Panc1 (cell line): ENCODE data around the gene YIPF4.

Experiments used
- TF ChIP-seq, protein P1 (sequence below), 2 experiments: IDR thresholded peaks; 2 replicates each; pipeline ENCODE4 v1.6.1; 2011 to 2012; ENCODE audit warnings: low read depth in 2 of 2, control low read depth in 1 of 2, low read length in 1 of 2, mild to moderate bottlenecking in 1 of 2, moderate library complexity in 1 of 2; ENCODE audit not compliant: insufficient read depth in 1 of 2
- TF ChIP-seq, protein P2 (sequence below): fragments of 450-650 bp; IDR thresholded peaks from 2 replicates; pipeline ENCODE4 v1.5.1; 2017; ENCODE audit warnings: mild to moderate bottlenecking

DNA sequence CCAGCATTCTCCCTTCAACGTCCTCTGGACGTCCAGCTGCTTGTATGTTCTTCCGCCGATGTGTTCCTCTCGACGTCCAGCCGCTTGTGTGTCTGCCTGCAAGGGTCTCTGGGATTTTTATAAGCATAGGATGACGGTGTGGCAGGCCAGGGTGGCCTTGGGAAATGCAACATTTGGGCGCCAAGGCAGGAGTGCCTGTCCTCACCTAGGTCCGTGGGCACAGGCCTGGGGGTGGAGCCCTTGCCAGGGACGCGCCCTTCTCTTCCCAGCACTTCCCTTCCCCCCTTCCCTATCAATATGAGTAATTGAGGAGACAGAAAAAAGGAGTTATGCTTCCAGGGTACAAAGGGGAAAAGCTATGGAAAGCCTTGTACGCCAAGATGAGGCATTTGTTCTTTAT, 19.5 kb upstream of the YIPF4 start:
- TF ChIP-seq, protein P1, sequence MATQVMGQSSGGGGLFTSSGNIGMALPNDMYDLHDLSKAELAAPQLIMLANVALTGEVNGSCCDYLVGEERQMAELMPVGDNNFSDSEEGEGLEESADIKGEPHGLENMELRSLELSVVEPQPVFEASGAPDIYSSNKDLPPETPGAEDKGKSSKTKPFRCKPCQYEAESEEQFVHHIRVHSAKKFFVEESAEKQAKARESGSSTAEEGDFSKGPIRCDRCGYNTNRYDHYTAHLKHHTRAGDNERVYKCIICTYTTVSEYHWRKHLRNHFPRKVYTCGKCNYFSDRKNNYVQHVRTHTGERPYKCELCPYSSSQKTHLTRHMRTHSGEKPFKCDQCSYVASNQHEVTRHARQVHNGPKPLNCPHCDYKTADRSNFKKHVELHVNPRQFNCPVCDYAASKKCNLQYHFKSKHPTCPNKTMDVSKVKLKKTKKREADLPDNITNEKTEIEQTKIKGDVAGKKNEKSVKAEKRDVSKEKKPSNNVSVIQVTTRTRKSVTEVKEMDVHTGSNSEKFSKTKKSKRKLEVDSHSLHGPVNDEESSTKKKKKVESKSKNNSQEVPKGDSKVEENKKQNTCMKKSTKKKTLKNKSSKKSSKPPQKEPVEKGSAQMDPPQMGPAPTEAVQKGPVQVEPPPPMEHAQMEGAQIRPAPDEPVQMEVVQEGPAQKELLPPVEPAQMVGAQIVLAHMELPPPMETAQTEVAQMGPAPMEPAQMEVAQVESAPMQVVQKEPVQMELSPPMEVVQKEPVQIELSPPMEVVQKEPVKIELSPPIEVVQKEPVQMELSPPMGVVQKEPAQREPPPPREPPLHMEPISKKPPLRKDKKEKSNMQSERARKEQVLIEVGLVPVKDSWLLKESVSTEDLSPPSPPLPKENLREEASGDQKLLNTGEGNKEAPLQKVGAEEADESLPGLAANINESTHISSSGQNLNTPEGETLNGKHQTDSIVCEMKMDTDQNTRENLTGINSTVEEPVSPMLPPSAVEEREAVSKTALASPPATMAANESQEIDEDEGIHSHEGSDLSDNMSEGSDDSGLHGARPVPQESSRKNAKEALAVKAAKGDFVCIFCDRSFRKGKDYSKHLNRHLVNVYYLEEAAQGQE (IDR thresholded peaks at IDR 0.05; ENCODE audit: insufficient read depth in 1 of 2, low read depth in 2 of 2, low read length in 1 of 2): no peak
- TF ChIP-seq, protein P2, sequence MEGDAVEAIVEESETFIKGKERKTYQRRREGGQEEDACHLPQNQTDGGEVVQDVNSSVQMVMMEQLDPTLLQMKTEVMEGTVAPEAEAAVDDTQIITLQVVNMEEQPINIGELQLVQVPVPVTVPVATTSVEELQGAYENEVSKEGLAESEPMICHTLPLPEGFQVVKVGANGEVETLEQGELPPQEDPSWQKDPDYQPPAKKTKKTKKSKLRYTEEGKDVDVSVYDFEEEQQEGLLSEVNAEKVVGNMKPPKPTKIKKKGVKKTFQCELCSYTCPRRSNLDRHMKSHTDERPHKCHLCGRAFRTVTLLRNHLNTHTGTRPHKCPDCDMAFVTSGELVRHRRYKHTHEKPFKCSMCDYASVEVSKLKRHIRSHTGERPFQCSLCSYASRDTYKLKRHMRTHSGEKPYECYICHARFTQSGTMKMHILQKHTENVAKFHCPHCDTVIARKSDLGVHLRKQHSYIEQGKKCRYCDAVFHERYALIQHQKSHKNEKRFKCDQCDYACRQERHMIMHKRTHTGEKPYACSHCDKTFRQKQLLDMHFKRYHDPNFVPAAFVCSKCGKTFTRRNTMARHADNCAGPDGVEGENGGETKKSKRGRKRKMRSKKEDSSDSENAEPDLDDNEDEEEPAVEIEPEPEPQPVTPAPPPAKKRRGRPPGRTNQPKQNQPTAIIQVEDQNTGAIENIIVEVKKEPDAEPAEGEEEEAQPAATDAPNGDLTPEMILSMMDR: no peak
